Activated CD8-positive, alpha-beta T cell treated with anti-CD3 and anti-CD28 coated beads for 36 hours (primary cell): ENCODE measurements around the gene EMX1. TPM values are rescaled to one million over a fixed set of nuclear protein-coding genes. Genes with fewer than 3 reads are reported as not detected.

Source experiments
- ATAC-seq: fragments of 200-7000 bp; cut with Tn5 transposase; one replicate; pipeline ENCODE4 v1.10.0; 2021; ENCODE audit warnings: mild to moderate bottlenecking, moderate library complexity
- CTCF ChIA-PET: fragments of 350-600 bp; sonication (Branson Sonifier 250); formaldehyde crosslinking; loops from one replicate; lab custom pipeline; 2021; ENCODE audit warnings: antibody characterized with exemption; lab: Charles Lee
- POLR2A ChIA-PET: fragments of 350-600 bp; sonication (Branson Sonifier 250); formaldehyde crosslinking; loops from one replicate; lab custom pipeline; 2021; ENCODE audit warnings: antibody characterized with exemption; lab: Charles Lee
- DNase-seq: peaks from one replicate; pipeline ENCODE4 v3.0.0-alpha.2; 2020
- H3K27ac Mint-ChIP-seq: one replicate; pipeline ENCODE4 v1.8.0; 2021; ENCODE audit warnings: mild to moderate bottlenecking, mixed read lengths
- H3K27me3 Mint-ChIP-seq: one replicate; pipeline ENCODE4 v1.8.0; 2021; ENCODE audit warnings: mixed read lengths
- H3K36me3 Mint-ChIP-seq: one replicate; pipeline ENCODE4 v1.8.0; 2021; ENCODE audit warnings: low read depth, mixed read lengths
- H3K4me1 Mint-ChIP-seq: one replicate; pipeline ENCODE4 v1.8.0; 2021; ENCODE audit warnings: low read depth, mixed read lengths
- H3K4me3 Mint-ChIP-seq: one replicate; pipeline ENCODE4 v1.8.0; 2021; ENCODE audit warnings: mild to moderate bottlenecking, moderate library complexity, mixed read lengths
- H3K9me3 Mint-ChIP-seq: one replicate; pipeline ENCODE4 v1.8.0; 2021; ENCODE audit warnings: mixed read lengths
- CTCF ChIP-seq: fragments of 200-600 bp; IDR thresholded peaks from one replicate; pipeline ENCODE4 v1.8.0; 2022; ENCODE audit warnings: antibody characterized with exemption, mild to moderate bottlenecking
- intact Hi-C: fragments of 100-400 bp; cut with micrococcal nuclease; formaldehyde crosslinking; loops from one replicate; pipeline ENCODE4 v1.10.0; 2022
- total RNA-seq, 2 experiments: library from RNA; stranded (reverse); gene quantifications; one replicate each; pipeline ENCODE4 v1.2.3, GENCODE V29; 2021

The EMX1 gene
- total RNA-seq, 2 experiments from 2014 or later = not detected

GRCh38 chr2:72969706-72970105, 52.4 kb downstream of the EMX1 start:
- DNase-seq (no peak), ATAC-seq (no peak)
- POLR2A ChIA-PET = no interaction called here
- no peak overlapping the region for H3K27ac Mint-ChIP-seq
- no peaks in the 10 kb centered on the region for H3K36me3 Mint-ChIP-seq
- H3K9me3 Mint-ChIP-seq = no peaks in the 10 kb centered on the region
- CTCF ChIA-PET = interaction anchor here (1.1 to 1.7 kb wide), 3 partner anchors 76 to 83 kb away, joined by 3 to 6 read pairs (median 5); partner anchors contain the start of gene SPR
- no peaks in the 10 kb centered on the region for H3K4me1 Mint-ChIP-seq
- TF ChIP-seq CTCF = no peak
- no peak overlapping the region for H3K4me3 Mint-ChIP-seq
- intact Hi-C loops = no loop called here
- no peaks in the 10 kb centered on the region for H3K27me3 Mint-ChIP-seq

GRCh38 chr2:72971036-72971435, 53.7 kb downstream of the EMX1 start:
- Mint-ChIP-seq H3K4me3 (no peak overlapping the region), H3K36me3 (no peaks in the 10 kb centered on the region), H3K9me3 (no peaks in the 10 kb centered on the region), H3K27me3 (no peaks in the 10 kb centered on the region), H3K27ac (no peak overlapping the region), H3K4me1 (no peaks in the 10 kb centered on the region)
- ATAC-seq (no peak), DNase-seq (no peak)
- CTCF ChIA-PET = interaction anchor here (1.6 to 1.7 kb wide), 2 partner anchors 78 to 84 kb away, joined by 5 to 6 read pairs; partner anchors contain the start of gene SPR
- POLR2A ChIA-PET = interaction anchor here (1.0 kb wide), 1 partner anchor 10 kb away, joined by 3 read pairs; no protein-coding TSS in a partner anchor
- no peak for TF ChIP-seq CTCF
- intact Hi-C loops = no loop called here

GRCh38 chr2:72972352-72973136, 55.2 kb downstream of the EMX1 start:
- Mint-ChIP-seq H3K27ac (no peak overlapping the region), H3K4me3 (no peak overlapping the region), H3K4me1 (no peaks in the 10 kb centered on the region), H3K27me3 (no peaks in the 10 kb centered on the region), H3K9me3 (no peaks in the 10 kb centered on the region), H3K36me3 (no peaks in the 10 kb centered on the region)
- ATAC-seq = no peak
- intact Hi-C loops = loop anchor here (2.0 kb wide), 1 partner anchor 80 kb away; no protein-coding TSS in a partner anchor
- POLR2A ChIA-PET = no interaction called here
- no peak for DNase-seq
- CTCF ChIA-PET = interaction anchor here (1.1 to 6.3 kb wide), 9 partner anchors 12 to 207 kb away, joined by 3 to 96 read pairs (median 5); partner anchors contain the start of gene SPR
- TF ChIP-seq CTCF = no peak

GRCh38 chr2:72973137-72973535, 55.8 kb downstream of the EMX1 start:
- CTCF ChIA-PET = interaction anchor here (0.8 to 6.3 kb wide), 20 partner anchors 12 to 208 kb away, joined by 3 to 96 read pairs (median 4); partner anchors contain the start of genes EMX1 and SPR
- no peak for TF ChIP-seq CTCF
- no peak for ATAC-seq
- Mint-ChIP-seq H3K36me3 (no peaks in the 10 kb centered on the region), H3K4me1 (no peaks in the 10 kb centered on the region), H3K27ac (no peak overlapping the region), H3K4me3 (no peak overlapping the region), H3K27me3 (no peaks in the 10 kb centered on the region), H3K9me3 (no peaks in the 10 kb centered on the region)
- POLR2A ChIA-PET = interaction anchor here (0.8 to 1.0 kb wide), 2 partner anchors 19 to 80 kb away, joined by 3 read pairs; no protein-coding TSS in a partner anchor
- no peak for DNase-seq
- intact Hi-C loops = loop anchor here (2.0 kb wide), 1 partner anchor 80 kb away; no protein-coding TSS in a partner anchor
